ENCODE data around the gene PRG2. TPM values are rescaled to one million over a fixed set of nuclear protein-coding genes. Genes with fewer than 3 reads are reported as not detected.

PRG2 gene
- total and polyA plus RNA-seq, 2 of the 4 experiments (the other 2 are of a cell fraction), result not detected

GRCh38 chr11:57358543-57358961 lies 31.9 kb downstream of the PRG2 start:
- H2AK5ac ChIP-seq (ENCODE audit: low read depth, low read length), result no peak overlapping the region
- no peak overlapping the region for H3K4me3 ChIP-seq (ENCODE audit: insufficient read depth, low read depth, low read length)
- H4K20me1 ChIP-seq (ENCODE audit: insufficient read depth, low read length), result no peaks in the 10 kb centered on the region
- H4K91ac ChIP-seq (ENCODE audit: insufficient read depth, low read depth, low read length), result no peak overlapping the region
- no peak overlapping the region for H3K23ac ChIP-seq (ENCODE audit: low read depth, low read length)
- H3K9ac ChIP-seq (ENCODE audit: low read depth, low read length), result no peak overlapping the region
- H3K9me3 ChIP-seq (ENCODE audit: control insufficient read depth, insufficient read depth, low read length), result peaks cover 3% of the 10 kb centered on the region; the same call in 1 of the 2 replicates
- H3K27me3 ChIP-seq (ENCODE audit: control insufficient read depth, insufficient read depth, low read length), result peaks cover 39% of the 10 kb centered on the region
- no peak overlapping the region for H3K18ac ChIP-seq (ENCODE audit: low read depth, low read length)
- no peak overlapping the region for H4K5ac ChIP-seq (ENCODE audit: low read depth, low read length)
- H2AK9ac ChIP-seq (replicated peaks; ENCODE audit: low read depth, low read length, poor library complexity), result no peak overlapping the region
- no TSS peak for BruUV-seq (replicated peaks)
- no peak overlapping the region for H3K14ac ChIP-seq (replicated peaks; ENCODE audit: low read depth, low read length)
- H3K27ac ChIP-seq (ENCODE audit: insufficient read depth, low read length), result no peak overlapping the region
- H4K8ac ChIP-seq (ENCODE audit: low read depth in 2 of 2, low read length in 2 of 2), result no peak overlapping the region
- dilution Hi-C loops (cut with HindIII; ENCODE audit: low sequenced_read_pairs, unreplicated experiment), result no loop called here
- no peak overlapping the region for H2BK5ac ChIP-seq (ENCODE audit: low read depth, low read length, poor library complexity, severe bottlenecking)
- no peaks in the 10 kb centered on the region for H3K4me1 ChIP-seq (ENCODE audit: control insufficient read depth, insufficient read depth, low read length)
- peak; percentile 10 for DNase-seq
- WGBS, 2 experiments (ENCODE audit: extremely low coverage in 2 of 2, insufficient read length in 1 of 2), result no CpG with 5 or more reads among the region's 9 CpGs
- H2BK15ac ChIP-seq (ENCODE audit: low read depth, low read length), result no peak overlapping the region
- ATAC-seq (ENCODE audit: low read depth), result no peak
- H3K56ac ChIP-seq (ENCODE audit: extremely low read depth, insufficient read depth, low read length), result no peak overlapping the region
- no peaks in the 10 kb centered on the region for H3K9me1 ChIP-seq (ENCODE audit: insufficient read depth, low read length)
- POLR2A ChIA-PET (ENCODE audit: unreplicated experiment), result no interaction called here
- no peak overlapping the region for H2AFZ ChIP-seq (replicated peaks; ENCODE audit: low read length, poor library complexity)
- TF ChIP-seq RAD21 (IDR thresholded peaks at IDR 0.05; ENCODE audit: low read length), result no peak
- no peak for TF ChIP-seq RCOR1 (IDR thresholded peaks at IDR 0.05; ENCODE audit: insufficient replicate concordance, low read length)
- no peak for TF ChIP-seq MXI1 (IDR thresholded peaks at IDR 0.05; ENCODE audit: borderline replicate concordance, low read depth, low read length)
- TF ChIP-seq NFE2L2 (IDR thresholded peaks at IDR 0.05; ENCODE audit: low read depth, low read length), result no peak
- TF ChIP-seq POLR2A (IDR thresholded peaks at IDR 0.05; ENCODE audit: low read depth, low read length), result no peak
- no peak for TF ChIP-seq CHD1 (IDR thresholded peaks at IDR 0.05; ENCODE audit: low read depth, low read length)
- TF ChIP-seq SMC3 (IDR thresholded peaks at IDR 0.05; ENCODE audit: low read depth, low read length), result no peak
- TF ChIP-seq FOS (IDR thresholded peaks at IDR 0.05; ENCODE audit: low read depth, low read length), result no peak
- no peaks in the 10 kb centered on the region for H3K79me1 ChIP-seq (ENCODE audit: low read depth in 1 of 2, low read length in 2 of 2)
- no peak overlapping the region for H2BK120ac ChIP-seq (ENCODE audit: low read depth, low read length)
- CTCF ChIA-PET, result no interaction called here
- H3K4ac ChIP-seq (ENCODE audit: low read depth, low read length), result no peak overlapping the region
- H3K36me3 ChIP-seq (ENCODE audit: control insufficient read depth, insufficient read depth, low read length), result no peaks in the 10 kb centered on the region
- intact Hi-C loops (cut with micrococcal nuclease), result no loop called here
- H3K4me2 ChIP-seq (ENCODE audit: low read depth, low read length), result no peak overlapping the region
- no peak overlapping the region for H2BK20ac ChIP-seq (ENCODE audit: low read depth, low read length)
- in situ Hi-C loops (cut with MboI; ENCODE audit: low sequenced_read_pairs), result loop anchor here (25.0 kb wide), 1 partner anchor 521 kb away; no protein-coding TSS in a partner anchor
